HPDE6-E6E7 (cell line): ENCODE results near the gene P2RY14.
A peak's percentile ranks its signal among the peaks of the same experiment; 100 is the strongest.

Source experiments
- DNase-seq: peaks from one replicate; pipeline ENCODE4 v3.0.0; 2011; ENCODE audit warnings: missing footprints; ENCODE audit errors: extremely low spot score

P2RY14 gene

DNA sequence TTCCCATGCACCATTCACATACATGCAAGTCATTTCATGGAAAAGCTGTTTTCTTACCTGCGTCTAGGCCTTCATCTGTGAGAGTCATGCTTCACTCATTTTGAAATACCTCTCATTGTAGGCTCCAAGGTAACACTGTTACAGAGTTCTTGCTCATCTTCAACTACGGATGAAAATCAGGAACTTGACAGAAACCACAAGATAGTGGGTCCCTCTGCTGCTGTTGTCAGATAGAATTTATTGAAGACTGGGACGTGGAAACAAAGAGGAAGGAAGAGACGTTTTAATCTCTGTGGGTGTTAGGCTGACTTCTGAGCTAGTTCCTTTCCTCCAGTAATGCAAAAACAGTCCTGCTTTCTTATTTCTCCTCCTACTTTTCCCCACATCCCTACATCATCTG is at the start of gene P2RY14:
TSS of gene P2RY14 (minus strand) at position 313 of the 400 bp plus-strand sequence. CDS start 64,226 bp downstream, outside the sequence.
- no peak for DNase-seq

DNA sequence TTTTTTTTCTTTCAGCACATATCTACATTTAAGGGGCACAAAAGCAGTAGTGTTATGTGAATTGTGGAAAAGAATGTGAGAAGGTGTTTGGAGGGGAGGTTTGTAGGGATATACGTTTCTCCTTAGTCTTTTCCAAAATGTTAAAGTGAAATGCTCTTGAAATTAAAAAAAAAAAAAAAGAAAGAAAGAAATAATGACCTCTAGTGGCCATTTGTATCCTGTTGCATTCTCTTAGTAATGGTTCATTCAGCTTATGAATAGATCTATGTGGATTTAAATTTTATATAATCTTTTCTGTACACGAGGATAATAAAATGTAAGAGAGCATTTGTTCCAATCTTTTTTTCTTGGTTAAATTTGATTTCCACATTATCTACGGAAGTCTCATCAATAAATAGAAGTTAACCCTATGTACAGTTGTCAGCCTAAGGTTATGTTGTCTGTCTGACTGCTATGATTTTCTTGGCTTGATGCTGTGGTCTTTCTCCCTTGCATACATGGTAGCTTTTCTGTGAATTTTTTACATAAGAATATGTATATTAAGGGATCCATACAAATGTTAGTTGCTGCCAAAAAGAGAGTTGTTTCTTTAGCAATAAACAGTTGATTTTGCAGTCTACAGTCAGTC is 49.3 kb upstream of the P2RY14 start:
- no peak for DNase-seq

DNA sequence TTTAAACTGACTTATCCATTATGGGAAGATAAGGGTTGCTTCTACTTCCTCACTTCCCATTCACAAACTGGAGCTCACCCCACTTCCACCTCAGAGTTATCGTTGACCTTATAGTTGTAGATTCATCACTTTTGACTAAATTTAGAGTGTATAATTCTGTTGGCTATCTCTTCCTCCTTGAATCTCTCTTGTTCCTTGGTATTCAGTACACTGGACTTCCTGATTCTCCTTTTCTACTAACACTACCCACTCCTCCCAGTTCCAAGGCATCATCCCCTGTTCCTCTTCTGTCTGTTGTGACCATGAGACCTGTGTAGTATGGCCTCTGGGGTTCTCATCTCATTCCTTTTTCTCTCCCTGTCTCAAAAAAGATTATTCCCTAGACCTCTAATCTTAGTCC is 44.2 kb upstream of the P2RY14 start:
- DNase-seq = no peak

DNA sequence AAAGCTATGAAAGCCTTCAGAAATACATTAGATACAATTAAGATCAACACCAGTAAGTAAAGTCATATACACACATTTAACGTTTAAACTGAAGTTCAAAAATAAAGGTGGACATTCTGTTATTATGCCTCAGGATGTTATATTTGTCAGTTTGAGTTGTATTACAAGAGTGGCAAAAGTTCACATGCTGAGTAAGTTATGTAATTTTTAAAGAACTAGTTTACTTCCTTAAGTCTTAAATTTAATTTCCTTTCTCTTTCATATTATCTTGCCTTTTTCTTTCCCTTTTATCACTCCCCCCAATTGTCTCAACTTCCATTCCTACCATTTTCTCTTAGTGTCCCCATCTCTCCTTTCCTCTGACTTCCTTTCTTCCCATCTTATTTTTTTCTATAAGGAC is 43.2 kb upstream of the P2RY14 start:
- DNase-seq = no peak

DNA sequence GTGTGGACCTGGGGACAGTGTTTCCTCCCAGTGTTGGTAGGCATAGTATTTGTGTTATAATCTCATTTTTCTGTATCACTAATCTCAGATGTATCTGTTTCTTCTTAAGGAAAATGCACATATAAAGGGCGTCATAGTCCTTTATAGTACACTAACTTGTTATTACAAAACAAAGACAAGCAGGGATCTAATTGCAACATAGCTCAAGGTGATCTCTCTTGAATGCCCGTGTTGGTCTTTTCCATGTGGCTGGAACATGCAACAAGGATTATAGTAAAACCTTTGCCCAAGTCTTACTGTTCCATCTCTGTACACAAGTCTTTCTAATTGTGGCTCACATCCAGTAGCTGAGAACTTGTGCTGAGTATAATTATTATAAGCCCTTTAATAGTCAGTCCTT is 41.8 kb upstream of the P2RY14 start:
- DNase-seq = no peak

DNA sequence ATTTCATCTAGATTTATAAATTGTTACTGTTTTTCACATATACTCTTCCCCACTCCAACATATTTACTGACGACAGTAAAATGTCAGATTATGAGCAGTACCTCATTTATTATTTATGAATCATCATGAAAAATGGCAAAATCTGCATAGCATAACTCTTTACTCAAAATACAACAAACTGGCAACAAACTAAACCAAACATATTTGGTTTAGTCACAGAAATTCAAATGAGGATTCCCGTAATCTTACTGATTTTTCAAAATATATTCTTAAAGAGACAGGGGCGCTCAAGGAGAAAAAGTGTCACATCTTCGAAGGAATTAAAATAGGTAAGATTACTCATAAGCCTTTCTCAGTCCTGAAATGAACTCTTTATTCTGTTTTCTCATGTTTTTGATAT is 41.3 kb upstream of the P2RY14 start:
- DNase-seq = no peak

DNA sequence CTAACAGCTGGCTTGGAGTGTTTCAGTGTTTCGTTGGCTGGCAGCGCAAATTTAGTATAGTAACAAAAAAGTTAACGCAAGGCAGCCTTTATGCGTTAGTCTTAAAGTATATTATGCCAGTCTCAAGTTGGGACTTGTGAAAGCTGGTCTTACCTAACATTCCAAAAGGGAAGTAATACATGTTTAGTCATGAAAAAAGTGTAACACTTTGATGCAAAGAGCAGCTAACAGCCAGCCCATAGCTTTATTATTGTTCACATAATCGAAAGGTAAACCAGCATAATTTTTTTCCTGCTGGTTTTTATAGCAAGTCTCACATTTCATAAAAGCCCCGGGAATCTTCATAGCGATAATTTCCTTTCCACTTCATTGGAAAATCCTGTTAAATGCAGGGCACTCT is 40.6 kb upstream of the P2RY14 start:
- peak; percentile 63 for DNase-seq

DNA sequence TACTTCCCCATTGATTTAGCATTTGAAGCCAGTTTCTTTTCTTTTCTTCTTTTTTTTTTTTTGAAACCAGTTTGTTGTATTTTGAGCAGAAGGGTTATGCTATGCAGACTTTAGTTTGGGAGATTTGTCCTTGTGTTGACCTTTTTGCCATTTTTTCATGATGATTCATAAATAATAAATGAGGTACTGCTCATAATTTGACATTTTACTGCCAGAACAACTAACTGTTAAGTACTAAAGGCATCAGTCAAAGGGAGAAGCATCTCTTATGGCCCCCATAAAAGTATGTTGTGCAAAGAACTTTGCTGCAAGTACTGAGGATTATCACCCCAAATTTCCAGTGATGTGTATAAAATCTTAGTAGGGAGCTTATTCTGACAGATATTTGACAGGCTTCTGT is 40.0 kb upstream of the P2RY14 start:
- no peak for DNase-seq

DNA sequence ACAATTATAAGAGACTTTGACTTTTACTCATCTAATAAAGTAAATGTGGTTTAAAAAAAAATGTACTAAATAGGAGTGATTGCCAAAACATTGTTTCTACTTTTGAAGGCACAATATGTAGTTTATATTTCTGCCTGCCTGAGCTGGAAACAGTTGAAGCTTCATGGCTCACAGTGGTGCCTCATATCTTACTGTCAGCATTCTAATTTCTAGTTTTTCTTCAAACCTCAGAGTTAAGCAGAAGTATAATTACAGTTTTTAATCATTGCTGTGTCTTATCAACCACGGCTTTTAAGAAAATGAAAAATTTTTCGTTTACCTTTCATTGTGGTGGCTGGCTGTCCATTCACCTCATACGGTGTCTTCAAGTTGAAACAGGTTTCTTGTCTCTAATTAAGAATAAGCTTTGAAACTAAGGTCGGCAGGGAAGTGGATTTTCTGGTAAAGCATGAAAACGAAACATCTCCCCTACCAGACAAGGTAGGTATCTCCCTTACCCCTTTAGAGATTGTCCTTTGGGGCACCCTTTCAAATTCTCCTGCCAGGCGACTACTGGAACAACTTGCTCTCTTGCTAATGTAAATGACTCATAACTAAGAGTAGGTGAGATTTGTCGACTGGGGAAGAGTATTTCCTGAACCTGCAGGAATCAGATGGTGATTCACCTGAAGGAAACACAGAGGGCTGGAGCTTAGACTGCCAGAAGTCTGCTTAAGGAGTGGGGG is 38.1 kb upstream of the P2RY14 start, which contains the start of gene GPR87:
TSS of gene GPR87 (minus strand) at position 554 of the 725 bp plus-strand sequence. CDS start 16,720 bp downstream, outside the sequence.
- peak; percentile 84 for DNase-seq

DNA sequence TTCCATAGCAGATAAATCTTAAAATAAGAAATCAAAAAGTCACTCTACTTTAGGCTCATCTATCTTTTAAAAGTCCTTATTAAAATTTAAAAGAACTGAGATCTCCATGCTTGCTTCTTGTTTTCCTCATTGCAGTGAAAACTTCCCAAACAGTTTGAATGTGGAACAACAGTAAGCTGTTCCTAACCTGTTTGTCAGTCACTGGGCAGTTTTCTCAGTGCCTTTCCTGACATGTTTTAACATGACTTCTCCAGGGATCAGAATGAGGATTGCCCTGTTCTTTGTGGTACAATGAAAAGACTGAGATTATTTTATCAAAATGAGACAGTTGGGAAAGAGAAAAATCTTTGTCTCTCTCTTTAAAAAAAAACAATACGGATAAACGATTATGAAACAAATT is 37.5 kb upstream of the P2RY14 start:
- DNase-seq = no peak

DNA sequence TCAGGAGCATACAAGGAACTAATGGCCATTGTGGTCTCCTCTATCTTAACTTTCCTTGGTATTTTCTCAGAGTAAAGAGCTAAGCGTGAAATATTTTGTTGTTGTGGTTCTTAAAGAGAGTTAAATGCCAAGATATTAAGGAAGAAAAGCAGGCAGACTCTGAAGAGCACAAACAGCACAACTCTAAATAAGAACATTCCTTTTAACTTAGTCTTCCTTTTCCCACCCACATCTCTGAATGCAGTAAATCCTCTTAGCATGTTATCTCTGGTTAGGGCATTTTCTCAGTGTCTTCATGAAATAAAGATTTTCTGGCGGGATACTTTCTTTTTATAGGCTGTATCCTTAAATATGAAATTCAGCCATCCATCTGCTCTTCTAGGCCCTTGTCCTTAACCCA is 36.8 kb upstream of the P2RY14 start:
- no peak for DNase-seq

DNA sequence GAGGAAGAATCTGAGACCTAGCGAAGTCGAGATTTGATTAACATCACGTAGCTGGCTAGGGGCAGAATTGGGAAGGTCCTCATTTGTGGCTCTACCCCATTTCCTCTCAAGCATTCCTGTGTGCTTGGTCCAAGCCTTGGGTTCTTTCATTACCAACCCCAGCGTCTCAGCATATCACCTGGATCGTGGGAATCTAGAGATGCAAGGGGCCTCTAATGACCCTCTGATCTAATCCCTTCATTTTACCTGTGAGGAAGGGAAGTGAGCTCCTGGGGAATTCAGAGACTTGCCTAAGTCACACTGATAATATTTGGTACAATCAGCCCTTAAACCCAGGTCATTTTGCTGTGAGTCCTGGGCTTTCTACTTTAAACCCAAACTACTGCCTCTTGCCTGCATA is 36.3 kb upstream of the P2RY14 start:
- DNase-seq = no peak

DNA sequence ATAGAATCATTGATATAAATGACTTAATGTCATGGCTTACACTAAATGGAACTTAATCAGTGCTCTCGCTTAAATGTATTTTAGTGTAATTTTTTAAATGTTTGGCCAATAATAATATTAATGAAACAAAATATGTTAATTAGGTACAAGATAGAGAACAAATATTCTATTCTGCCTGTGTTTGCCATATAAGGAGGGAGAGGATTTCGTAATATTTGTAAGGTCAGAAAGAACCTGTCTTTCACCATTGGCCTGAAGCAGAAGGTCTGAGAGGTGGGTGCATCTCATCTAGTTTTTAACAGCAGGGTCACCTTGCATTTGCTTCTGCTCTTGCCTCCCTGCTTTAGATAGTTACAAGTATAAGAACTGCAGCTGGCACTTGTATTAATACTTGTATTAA is 35.8 kb upstream of the P2RY14 start:
- no peak for DNase-seq

DNA sequence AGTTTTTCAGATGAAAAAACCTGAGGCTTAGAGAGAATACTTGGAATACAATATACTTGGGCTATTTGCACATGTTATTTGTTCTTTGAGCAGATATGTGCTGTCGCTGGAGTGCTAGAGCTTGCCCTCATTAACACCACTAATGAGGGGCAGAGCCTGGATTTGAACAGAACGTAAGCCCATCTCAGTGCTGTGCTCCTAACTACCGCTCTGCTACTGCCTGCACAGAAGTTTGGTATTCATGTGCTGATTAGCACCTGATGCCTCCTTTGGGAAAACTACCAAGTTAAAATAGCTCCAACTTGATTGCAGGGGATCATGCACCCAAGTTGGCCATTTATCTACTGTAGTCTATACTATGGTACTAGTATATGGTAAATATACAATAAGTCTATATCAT is 34.6 kb upstream of the P2RY14 start:
- no peak for DNase-seq

DNA sequence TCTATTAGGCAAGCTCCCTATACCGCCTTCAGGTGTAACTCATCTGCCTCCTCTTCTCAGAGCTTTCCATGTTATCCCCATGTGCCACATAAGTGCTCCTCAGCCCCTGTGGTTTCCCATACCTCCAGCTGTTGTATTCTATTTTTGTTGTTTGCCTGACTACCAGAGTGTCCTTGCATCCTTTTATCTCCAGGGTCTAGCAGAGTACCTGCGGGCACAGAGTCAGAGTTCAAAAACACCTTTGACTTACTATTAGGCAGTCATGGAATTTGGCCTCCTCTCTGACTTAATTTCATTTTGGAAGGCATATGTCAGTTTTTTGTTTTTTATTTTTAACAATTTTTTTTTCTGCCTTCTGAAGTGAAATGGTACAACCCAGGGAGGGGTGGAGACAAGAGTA is 31.2 kb upstream of the P2RY14 start:
- DNase-seq = no peak

DNA sequence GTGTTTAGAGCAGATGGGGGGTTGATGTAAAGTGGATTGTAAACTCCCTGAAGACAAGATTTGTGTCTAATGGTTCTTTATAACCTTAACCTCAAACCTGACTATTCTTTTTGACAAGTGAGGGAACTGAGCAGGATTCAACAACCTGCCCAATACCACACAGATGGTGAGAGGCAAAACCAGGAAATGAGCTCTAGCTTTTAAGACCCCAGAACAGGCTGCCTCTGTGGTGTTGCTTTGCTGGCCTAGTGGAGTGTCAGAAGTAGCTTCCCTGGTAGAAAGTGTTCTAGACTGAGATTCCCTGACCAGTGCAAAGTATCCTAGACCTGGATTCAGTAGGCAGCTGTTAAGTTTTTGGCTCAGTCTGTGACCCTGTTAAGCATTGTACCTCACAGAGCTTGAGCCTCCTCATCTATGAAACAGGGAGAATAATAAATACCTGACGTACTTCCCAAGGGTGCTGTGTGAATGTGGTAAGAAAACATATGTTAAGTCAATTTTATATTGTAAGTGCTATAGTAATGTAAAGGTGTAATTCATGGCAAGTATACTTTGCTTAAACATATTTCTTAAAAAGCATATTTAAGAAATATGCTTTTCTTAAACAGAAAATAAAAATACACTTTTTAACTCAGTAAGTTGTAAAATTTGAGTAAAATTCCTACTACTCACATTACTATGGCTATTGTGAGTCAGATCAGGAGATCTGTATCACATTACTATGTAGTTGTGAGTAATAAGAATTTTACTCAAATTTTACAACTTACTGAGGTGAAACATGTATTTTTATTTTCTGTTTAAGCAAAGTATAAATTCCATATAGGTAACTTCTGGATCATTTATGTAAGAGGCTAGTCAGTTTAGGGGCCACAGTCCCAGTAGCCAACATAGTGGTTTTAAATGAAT is 29.5 kb upstream of the P2RY14 start:
- DNase-seq = no peak

DNA sequence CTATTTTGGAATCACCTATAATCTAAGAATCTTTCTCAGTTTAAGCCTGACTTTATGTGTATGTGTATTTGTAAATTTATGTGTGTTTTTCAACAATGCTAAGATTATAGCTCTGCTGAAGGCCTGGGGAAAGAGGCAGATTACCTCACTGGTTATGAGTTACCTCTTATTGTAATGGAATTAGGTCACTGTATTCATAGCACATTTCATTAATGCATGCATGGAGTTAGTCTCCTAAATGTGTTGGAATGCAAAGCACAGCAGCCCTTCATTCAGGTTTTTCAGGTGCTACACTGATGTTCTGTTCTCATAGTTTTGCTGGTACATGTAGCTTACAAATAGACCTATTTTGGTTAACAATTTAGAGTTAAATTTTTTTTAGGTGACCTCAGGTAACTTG is 28.8 kb upstream of the P2RY14 start:
- DNase-seq = no peak

DNA sequence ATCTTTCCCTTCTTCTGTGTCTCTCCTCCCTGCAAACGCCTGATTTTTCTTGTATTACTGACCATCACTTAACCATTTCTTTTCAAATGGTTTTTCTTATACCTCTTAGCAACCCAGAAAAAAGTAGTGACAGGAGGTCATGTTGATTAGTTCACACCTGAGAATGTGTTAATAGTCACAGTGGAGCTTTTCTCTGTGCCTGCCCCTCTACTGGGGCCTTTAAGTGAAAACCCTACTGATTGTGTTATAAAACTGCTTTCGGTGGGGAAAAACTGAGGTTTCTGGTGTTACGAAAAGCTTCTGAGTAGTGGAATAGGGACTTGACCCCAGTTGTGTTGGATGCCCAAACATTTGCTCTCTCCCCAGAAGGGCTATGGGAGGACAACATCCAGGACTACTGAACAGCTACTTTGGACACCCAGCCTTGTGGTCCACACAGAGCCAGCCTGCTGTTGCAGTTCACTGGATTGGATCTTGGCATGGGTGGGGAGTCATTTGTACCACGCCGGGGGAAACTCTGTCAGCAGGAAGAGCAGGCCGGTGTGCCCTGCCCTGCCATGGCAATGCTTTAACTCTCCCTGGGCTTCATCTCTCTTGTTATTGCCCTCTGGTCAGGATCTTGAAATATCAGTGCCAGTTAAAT is 27.9 kb upstream of the P2RY14 start:
- no peak for DNase-seq

DNA sequence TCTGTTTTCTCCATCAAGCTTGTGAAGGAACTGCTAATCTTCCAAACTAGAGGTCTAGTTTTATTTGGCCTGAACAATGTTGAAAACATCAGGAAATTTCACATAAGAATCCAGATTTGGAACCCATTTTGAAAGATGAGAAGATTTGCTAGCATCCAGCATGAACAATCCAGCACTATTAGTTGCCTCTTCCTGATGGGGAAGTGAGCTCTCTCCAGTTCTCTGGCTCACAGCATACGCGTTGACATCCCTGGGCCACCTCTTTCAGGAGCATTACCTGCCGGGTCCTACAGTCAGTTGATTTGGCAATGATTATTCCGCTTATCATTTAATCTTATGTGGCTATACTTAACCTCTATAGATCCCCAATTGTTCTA is 27.4 kb upstream of the P2RY14 start:
- no peak for DNase-seq

DNA sequence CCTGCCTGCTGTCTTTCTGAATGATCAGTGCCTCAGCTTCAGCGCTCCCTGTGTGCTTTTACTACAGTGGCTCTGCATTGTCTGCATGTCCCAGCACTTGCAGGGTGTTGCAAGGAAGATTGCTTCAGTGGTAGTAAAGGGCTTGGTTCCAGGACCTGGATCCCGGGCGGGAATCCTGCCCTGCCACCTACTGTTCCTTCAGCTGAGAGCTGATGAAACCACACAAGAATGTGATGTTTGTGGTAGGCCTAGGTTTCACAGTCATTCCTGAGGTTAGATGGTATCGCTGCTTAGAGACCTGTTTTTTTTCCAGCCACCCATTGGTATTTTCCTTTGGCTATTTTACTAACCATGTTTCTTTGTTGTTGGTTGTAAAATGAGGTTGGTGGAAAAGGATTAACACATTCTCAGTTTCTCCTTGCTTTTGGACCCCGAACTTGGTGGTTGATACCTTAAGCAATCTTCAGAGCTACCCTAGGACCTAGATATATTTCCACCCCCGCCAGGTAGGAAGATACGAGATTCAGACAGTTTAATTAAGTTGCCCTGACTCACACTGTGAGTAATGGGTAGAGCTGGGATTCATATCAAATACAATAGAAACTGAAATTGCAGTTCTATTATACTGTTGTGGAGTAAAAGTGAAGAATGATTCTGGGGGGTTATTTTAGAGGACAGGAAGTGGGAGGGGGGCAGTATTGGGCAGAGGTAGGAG is 26.9 kb upstream of the P2RY14 start:
- DNase-seq = peak; percentile 87

DNA sequence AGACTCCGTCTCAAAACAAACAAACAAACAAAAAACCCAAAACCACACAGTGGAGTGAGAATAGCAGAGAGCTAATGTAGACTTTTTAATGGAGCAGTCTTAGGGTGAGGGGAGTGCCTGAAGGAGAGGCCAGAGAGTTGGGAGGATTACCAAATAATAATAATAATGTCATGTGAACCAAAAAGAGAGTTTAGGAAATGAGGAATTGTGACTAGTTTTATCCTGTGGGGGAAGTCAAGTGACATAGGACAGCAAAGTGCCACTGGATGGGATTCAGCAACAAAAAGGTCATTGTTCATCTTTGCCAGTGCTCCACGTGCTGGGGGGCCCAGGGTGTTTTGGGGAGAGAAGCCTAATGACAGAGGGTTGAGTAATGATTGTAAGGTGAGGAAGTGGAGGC is 25.4 kb upstream of the P2RY14 start:
- DNase-seq = no peak
